Measurements from ENCODE around the gene CLCN7.
"Not testable (repeated sequence)": the region's sequence is repeated elsewhere in the genome, so short reads cannot be mapped to it uniquely, and the experiment has no call there.

Gene CLCN7

GRCh38 chr16:1445518-1446203, 29.2 kb downstream of the CLCN7 start:
- no peak for DNase-seq (ENCODE audit: low spot score)

DNA sequence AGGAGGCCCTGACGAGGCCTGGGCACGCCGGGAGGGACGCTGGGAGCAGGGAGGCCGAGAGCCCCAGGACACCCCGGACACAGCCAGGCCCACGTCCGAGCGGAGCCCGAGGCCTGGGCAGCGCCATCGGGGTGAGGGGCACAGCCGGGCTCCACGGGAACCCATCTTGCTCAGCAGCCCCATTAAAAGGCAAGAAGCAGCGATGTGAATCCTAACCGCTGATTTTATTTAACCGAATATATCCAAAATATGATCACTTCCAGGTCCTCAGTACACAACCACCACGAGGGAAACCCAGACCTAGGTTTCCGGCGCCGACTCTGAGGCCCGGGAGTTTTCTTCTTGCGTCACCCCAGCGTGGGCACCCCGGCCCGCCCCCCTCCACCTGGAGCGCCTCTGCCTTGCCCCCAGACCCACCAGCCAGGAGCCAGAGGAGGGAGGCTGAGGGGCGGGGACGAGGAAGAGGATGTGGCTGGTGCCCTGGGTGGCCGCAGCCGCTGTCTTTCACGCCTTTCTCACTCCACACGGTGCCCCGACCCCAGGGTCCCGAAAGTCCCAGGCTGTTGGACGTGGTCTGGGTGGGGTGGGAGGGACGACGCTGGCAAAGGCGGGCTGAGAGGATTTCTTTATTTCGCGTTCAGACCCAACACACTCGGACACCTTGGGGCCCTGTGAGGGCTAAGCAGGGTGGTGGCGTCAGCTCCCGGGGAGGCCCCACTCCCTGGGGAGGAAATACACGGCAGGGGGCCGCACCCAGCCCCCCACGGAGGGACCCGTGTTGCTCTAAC, 29.9 kb downstream of the CLCN7 start:
- DNase-seq (ENCODE audit: low spot score), result no peak

DNA sequence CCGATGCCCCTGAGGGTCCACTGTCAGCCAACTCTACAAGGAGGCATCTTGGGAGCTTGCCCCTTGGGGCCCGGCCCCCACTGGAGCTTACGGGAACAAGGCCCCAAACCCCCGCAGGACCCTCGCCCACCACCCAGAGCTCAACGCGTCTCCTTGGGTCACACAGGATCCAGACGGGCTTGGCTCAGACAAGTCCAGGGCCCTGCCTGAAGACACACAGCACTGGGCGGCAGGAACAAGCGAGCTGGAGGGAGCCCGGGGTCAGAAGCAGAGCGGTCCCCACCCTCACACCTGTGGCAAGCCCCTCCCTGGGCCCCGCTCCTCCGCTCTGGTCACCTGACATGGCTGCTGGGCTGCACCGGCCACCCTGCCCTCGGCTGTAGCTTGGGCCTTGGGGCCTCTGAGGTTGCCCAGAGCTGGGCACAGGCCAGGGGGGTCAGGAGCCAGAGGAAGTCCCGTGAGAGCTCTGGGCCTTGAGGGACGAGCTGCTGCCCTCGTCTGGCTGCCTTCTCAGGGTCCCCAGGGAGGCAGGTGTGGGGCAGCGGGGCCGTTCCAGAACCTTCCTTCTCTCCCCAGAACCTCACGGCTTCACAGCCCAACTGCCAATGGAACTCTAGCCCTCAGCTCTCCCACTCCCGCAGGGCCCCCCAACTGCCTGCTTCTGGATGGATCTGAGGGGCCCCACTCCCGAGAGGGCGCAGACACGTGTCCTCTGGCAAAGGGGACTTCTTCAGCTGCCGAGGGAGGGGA, 30.7 kb downstream of the CLCN7 start, which contains the start of gene CCDC154:
Gene CCDC154 (minus strand): TSS at position 577 of the 750 bp plus-strand sequence. CDS start 234 bp downstream, at position 343.
- DNase-seq (ENCODE audit: low spot score), result no peak

- DNase-seq (ENCODE audit: low spot score), result peak; percentile 65
Observed at GRCh38 chr16:1443403-1443973, 31.3 kb downstream of the CLCN7 start.

GRCh38 chr16:1442697-1443096, 32.1 kb downstream of the CLCN7 start:
- no peak for DNase-seq (ENCODE audit: low spot score)

DNA sequence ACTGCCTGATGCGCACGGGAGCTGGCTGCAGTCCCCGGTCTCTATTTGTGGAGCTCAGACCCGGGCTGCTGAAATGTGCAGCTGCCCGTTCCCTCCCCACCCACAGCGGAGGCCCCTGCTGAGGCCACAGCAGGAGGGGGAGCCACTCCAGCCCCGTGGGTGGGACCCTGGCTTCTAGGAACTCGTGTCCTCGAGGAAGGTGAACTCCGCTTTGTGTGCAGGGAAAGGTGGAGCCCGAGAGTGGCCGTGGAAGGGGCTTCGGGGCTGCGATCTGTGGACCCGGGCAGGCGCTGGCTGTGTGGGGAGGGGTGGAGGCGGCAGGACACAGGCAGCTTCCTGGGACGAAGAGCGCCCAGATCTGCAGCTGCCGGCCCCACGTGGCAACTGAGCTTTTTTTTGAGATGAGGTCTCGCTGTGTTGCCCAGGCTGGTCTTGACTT, 33.4 kb downstream of the CLCN7 start:
- no peak for DNase-seq (ENCODE audit: low spot score)

DNA sequence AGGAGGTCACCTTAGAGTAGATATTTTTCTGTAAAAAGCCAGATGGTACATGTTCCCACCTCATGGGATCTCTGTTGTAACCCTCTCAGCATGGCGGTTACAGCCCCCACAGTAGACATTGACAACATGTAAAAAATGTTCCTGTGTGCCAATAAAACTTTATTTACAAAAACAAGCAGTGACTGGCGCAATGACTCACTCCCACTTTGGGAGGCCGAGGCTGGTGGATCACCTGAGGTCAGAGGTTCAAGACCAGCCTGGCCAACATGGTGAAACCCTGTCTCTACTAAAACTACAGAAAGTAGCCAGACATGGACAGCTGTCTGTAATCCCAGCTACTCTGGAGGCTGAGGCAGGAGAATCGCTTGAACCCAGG, 35.1 kb downstream of the CLCN7 start:
- not testable (repeated sequence) for DNase-seq (ENCODE audit: low spot score)

DNA sequence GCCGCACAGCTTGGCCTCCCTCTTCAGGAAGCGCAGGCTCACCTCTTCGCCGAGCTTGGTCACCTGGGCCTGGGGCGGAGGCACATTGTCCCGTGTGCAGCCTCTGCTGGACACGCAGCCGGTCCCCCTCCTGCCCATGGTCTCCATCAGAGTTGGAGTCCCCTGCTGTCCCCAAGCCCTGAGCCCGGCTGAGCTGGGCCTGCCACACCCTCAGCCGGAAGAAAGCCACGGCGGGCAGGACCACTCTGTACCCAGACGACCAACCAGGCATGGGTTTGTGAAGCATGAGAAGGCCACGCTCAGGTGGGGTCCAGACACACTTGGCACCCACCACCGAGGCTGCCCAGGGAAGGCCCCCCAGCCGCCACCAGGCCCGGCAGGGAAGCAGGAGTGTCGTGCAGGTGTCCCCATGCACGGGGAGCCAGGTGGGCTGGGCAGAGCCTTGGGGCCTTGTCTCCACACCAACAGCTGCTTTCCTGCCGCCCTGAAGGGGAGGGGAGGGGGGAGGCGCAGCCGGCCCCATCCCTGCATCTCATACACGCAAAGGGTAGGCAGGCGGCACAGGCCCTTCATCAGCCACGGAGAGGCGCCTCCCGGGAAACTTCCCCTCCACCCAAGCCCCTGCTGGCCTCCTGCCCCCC, 35.6 kb downstream of the CLCN7 start:
- no peak for DNase-seq (ENCODE audit: low spot score)

GRCh38 chr16:1438229-1439057, 36.4 kb downstream of the CLCN7 start:
- no peak for DNase-seq (ENCODE audit: low spot score)

- no peak for DNase-seq (ENCODE audit: low spot score)
Observed at GRCh38 chr16:1437606-1438005, 37.2 kb downstream of the CLCN7 start.

- no peak for DNase-seq (ENCODE audit: low spot score)
Observed at GRCh38 chr16:1436731-1437355, 38.0 kb downstream of the CLCN7 start.

- peak; percentile 71 for DNase-seq (ENCODE audit: low spot score)
Observed at GRCh38 chr16:1435921-1436697, 38.7 kb downstream of the CLCN7 start.

GRCh38 chr16:1434644-1435592, 39.9 kb downstream of the CLCN7 start:
- DNase-seq (ENCODE audit: low spot score), result no peak

GRCh38 chr16:1433756-1434155, 41.1 kb downstream of the CLCN7 start:
- DNase-seq (ENCODE audit: low spot score), result no peak

GRCh38 chr16:1433263-1433560, 41.6 kb downstream of the CLCN7 start:
- no peak for DNase-seq (ENCODE audit: low spot score)

- DNase-seq (ENCODE audit: low spot score), result no peak
Observed at GRCh38 chr16:1432388-1433262, 42.2 kb downstream of the CLCN7 start.

DNA sequence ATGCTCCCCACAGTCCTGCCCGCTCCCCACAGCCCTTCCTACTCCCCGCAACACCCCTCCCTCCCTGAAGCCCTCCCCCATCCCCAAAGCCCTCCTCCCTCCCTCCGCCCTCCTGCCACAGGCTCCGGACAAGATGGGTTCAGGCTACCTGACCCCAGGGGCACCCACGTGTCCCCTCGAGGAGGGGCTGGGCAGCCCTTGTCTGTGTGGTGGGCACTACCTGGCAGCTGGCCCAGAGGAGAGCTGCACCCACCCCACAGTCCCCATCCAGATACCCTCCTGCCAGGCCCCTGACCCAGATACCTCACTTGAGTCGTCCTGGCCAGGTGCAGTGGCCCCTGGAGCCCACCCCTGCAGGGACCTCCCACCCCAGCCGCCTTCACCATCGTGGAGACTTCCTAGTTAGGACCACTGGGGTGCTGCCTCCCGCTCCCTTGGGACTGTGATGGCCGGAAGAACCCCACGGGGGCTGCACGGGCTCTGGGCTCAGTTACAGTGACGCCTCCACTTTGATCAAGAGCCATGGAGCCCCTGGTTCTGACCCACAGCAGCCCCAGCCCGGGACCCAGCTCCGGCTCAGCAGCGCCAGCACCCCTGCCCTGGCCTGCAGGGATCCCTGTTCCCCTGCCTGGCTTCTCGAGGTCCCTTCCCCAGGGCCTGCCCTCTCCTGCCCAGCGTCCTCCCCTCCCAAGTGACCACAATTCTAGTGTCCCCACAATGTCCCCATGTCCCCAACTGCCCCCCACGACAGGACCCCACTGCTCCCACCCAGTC, 43.1 kb downstream of the CLCN7 start:
- DNase-seq (ENCODE audit: low spot score), result no peak
